RWPE1 (cell line): ENCODE data around the gene MAP3K10.

Experiments
- CTCF ChIA-PET: fragments of 350-600 bp; sonication (Branson Sonifier 250); formaldehyde crosslinking; extraction: SDS; loops from one replicate; lab custom pipeline; 2021; lab: Yijun Ruan, JAX
- POLR2A ChIA-PET: fragments of 400-600 bp; formaldehyde crosslinking; extraction: SDS; loops from one replicate; lab custom pipeline; 2020; ENCODE audit warnings: antibody characterized with exemption; ENCODE audit not compliant: low non-redundant PET; lab: Yijun Ruan, JAX
- DNase-seq: peaks from one replicate; pipeline ENCODE4 v3.0.0; 2012; ENCODE audit warnings: low spot score
- H3K27ac ChIP-seq: fragments of 450-650 bp; 2 replicates; pipeline ENCODE4 v1.5.1; 2017
- TF ChIP-seq, protein P1 (sequence below): fragments of 450-650 bp; conservative IDR thresholded peaks from 2 replicates; pipeline ENCODE4 v1.5.1; 2017; ENCODE audit warnings: low read depth, mild to moderate bottlenecking

The MAP3K10 gene

DNA sequence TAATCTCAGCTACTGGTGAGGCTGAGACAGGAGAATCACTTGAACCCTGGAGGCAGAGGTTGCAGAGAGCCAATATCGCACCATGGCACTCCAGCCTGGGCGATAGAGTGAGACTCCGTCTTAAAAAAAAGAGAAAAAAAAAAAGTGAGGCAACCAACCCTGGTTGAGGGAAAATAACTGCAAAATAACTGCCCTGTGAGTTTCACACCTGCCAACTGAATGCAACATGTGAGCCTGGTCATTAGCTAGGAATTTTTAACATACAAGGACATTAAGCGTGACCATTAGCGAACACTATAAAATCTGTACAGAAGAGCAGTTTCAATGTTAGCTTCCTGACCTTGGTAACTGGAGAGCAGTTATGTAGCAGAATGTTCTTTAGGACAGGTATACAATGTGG lies 37.6 kb downstream of the MAP3K10 start:
- TF ChIP-seq, protein P1, sequence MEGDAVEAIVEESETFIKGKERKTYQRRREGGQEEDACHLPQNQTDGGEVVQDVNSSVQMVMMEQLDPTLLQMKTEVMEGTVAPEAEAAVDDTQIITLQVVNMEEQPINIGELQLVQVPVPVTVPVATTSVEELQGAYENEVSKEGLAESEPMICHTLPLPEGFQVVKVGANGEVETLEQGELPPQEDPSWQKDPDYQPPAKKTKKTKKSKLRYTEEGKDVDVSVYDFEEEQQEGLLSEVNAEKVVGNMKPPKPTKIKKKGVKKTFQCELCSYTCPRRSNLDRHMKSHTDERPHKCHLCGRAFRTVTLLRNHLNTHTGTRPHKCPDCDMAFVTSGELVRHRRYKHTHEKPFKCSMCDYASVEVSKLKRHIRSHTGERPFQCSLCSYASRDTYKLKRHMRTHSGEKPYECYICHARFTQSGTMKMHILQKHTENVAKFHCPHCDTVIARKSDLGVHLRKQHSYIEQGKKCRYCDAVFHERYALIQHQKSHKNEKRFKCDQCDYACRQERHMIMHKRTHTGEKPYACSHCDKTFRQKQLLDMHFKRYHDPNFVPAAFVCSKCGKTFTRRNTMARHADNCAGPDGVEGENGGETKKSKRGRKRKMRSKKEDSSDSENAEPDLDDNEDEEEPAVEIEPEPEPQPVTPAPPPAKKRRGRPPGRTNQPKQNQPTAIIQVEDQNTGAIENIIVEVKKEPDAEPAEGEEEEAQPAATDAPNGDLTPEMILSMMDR, result no peak
- ChIA-PET CTCF (no interaction called here), POLR2A (no interaction called here)
- no peak overlapping the region for H3K27ac ChIP-seq
- DNase-seq, result no peak

DNA sequence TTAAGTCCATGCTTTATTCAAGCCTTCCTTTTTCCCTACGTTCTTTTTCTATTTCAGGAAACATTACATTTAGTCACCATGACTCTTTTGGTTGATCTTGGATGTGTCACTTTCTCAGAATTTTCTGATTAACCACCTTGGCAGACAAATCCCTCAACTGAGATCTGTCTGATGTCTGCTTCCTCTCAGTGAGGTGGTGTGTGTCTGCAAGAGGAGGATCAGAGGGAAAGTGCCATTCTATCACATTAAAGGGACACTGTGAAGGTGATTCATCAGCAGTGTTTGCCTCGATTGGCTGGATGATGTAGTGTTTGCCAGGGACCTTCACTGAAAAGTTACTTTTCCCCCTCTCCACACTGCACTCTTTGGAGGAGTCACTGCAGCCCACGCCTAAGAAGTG lies 38.3 kb downstream of the MAP3K10 start:
- POLR2A ChIA-PET, result no interaction called here
- no peak for DNase-seq
- CTCF ChIA-PET, result no interaction called here
- H3K27ac ChIP-seq, result no peak overlapping the region
- TF ChIP-seq, protein P1, result no peak

DNA sequence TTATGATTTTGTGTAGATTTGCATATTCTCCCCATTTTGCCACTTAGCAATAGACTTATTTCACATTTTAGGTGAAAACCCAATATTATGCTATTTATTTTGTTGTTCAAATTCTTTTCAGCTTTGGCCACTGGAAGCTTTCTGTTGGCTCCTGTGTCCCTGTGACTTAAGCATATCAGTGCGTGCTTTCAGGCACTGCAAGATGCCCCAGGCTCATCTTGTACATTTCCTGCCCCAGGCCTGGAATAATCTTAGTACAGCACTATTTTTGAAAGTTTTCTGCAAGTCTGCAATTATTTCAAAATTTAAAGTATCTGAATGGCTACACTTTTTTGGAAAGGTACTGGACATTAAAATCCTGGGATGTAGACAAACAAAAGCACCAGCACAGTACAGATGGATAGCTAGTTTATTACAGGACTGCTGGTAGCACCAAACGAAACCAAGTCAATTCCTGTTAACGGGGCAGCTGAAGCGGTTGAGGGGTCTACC lies 38.7 kb downstream of the MAP3K10 start:
- POLR2A ChIA-PET, result no interaction called here
- TF ChIP-seq, protein P1, result no peak
- DNase-seq, result no peak

DNA sequence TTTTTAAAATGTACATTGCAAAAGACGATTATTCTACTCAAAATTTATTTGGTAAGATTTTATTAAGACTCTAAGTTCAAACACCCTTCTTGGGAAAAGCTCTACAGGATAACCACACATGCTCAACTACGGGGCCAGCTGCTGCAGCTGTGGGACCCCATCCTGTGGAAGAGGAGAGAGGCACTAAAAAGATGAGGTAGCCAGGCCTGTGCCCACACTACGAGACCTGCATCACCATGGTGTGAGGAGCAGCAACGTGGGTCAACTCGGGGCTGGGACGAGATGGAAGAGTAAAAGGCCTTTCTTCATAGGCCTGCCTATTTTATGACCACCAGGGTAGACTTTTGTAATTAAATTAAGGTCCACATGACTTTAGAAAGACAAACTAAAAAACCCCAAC lies 39.8 kb downstream of the MAP3K10 start:
- TF ChIP-seq, protein P1, result no peak
- H3K27ac ChIP-seq, result peak overlapping the region; percentile 23; the same call in 1 of the 2 replicates
- DNase-seq, result no peak
- CTCF ChIA-PET, result interaction anchor here (0.6 kb wide), 1 partner anchor 295 kb away, joined by 4 read pairs; no protein-coding TSS in a partner anchor
- POLR2A ChIA-PET, result no interaction called here

More for the DNA sequence above, 38.7 kb downstream of the MAP3K10 start:
- H3K27ac ChIP-seq, result no peak overlapping the region
- CTCF ChIA-PET, result interaction anchor here (0.7 kb wide), 1 partner anchor 25 kb away, joined by 3 read pairs; no protein-coding TSS in a partner anchor

DNA sequence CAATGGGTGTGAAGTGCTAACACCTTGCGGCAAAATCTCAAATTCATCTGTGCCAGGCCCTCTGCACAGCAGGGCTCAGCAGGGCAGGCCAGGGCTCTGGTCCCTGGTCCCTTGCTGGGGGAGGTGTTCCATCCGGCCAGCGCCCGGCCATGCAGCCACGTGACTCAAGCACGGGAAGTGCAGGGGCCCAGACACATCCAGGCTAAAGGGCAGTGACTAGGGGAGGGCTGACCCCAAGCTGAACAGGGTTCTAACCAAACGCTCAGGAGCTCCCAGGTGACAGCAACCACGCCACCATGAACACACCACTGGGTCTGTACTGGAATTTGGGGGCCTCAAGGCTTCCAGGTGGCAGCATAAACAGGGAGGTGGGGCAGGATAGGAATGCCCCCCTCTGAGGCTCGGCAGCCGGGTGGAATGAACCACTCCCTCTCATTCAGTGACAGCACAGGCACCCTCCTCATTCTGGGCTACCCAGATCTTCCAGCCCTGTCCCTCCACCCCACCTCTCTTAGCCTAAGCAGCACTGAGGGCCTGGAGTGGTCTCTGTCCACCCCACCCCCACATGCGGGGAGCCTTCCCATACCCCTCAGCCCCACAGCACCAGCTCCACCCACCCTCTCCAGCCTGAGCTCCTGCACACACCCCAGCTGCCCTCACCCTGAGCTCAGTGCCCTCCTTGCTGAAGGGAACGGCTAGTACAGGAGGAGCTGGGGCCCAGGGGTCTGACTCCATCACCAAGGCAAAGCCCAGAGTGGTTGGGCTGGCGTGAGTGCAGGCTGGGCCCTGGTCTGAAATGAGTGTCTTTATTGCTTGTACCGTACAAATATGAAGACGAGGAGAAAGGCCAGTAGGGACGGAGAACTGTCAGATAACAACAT lies 40.6 kb downstream of the MAP3K10 start:
- peak overlapping the region; percentile 23; the same call in 1 of the 2 replicates for H3K27ac ChIP-seq
- TF ChIP-seq, protein P1, result no peak
- DNase-seq, result no peak
- ChIA-PET CTCF (interaction anchor here (0.6 to 1.0 kb wide), 2 partner anchors 92 to 294 kb away, joined by 3 to 4 read pairs; no protein-coding TSS in a partner anchor), POLR2A (interaction anchor here (0.6 kb wide), 1 partner anchor 153 kb away, joined by 3 read pairs; no protein-coding TSS in a partner anchor)

DNA sequence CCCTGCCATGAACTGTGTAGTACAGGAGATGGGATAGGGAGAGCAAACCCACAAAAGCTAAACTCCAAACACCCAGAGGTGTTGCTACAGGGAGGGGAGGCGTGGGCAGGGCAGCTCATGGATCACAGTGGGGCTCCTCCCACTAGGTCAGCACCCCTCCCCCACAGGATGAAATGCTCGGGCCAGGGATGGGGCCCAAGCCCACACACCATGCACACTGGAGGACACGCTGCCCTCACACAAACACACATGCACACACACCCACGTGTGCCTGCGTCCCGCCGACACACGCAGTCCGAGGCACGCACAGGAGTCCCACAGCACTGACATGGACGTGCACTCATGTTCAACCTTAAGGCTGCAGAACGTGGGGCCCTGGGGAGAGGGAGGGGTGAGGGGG lies 41.3 kb downstream of the MAP3K10 start:
- POLR2A ChIA-PET, result interaction anchor here (0.6 kb wide), 1 partner anchor 153 kb away, joined by 3 read pairs; no protein-coding TSS in a partner anchor
- no peak overlapping the region for H3K27ac ChIP-seq
- DNase-seq, result no peak
- TF ChIP-seq, protein P1, result no peak
- CTCF ChIA-PET, result interaction anchor here (1.0 kb wide), 1 partner anchor 92 kb away, joined by 3 read pairs; no protein-coding TSS in a partner anchor
